ENCODE data around the gene UGT3A1.

The UGT3A1 gene

DNA sequence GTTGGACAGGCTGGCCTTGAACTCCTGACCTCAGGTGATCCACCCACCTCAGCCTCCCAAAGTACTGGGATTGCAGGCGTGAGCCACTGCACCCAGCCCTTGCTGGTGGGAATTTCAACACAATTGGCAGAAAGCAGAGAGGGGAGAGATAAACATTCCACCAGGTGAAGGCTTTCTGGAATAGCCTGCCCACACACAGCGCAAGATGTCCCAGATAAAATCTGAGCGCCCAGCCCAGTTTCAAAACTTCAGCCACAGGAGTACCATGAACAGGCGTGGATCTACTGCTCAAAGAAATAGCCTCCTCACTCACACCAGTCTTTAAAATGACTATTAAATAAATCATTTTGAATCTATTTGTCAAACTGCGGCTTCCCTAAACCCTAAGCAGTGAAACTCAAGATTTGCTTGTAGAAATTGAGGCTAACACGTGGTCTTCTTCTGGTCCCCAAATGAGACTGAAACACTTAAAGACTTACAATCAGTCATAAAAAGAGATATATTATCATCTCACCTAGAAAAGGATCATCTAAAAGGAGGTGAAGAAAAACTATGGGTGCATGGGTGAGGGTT, 87.5 kb downstream of the UGT3A1 start:
- no peak for DNase-seq

DNA sequence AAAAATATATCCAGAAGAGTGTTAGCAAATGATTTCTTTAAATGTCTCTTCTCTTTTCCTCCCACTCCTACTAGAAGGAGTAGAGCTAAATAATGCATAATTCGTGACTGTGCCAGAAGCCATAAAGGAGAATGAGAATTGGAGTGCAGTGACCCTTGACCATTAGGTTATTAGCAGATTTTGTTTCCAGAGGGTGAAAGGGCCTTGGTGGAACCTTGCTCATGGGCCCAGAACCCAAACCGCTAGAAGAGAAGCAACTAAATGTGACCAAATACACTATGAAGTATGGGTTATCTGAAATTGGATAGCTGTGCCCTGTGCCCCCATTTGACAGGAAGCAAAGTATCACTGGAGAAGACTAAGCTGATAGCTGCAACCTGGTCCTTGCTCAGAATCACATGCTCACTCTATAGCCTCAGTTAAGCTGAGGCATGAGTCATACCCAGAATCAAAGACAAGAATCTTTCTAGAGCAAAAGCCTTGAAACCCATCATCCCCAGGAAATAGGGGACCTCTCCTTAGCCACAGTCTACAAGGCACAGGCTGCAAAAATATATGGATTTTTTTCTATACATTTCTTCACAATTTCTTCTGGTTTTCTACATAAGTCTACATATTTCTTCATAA, 89.0 kb downstream of the UGT3A1 start:
- no peak for DNase-seq
